GM06990 (cell line): Measurements from ENCODE around the gene MTCL3.

Experiments used
- DNase-seq: peaks from one replicate; pipeline ENCODE4 v3.0.0-alpha.2; 2011; ENCODE audit not compliant: insufficient read length; ENCODE audit errors: extremely low read depth
- H3K27me3 ChIP-seq: replicated peaks from 2 replicates; pipeline ENCODE4 v1.6.0; 2011; ENCODE audit warnings: low read length; ENCODE audit not compliant: control insufficient read depth, insufficient read depth
- H3K36me3 ChIP-seq: 2 replicates; pipeline ENCODE4 v1.5.1; 2011; ENCODE audit warnings: low read length; ENCODE audit not compliant: control insufficient read depth, insufficient read depth
- H3K4me3 ChIP-seq: replicated peaks from 2 replicates; pipeline ENCODE4 v1.5.1; 2011; ENCODE audit warnings: low read depth, mild to moderate bottlenecking, control low read depth, low read length
- TF ChIP-seq, protein P1 (sequence below): IDR thresholded peaks from 2 replicates; pipeline ENCODE4 v1.5.1; 2011; ENCODE audit warnings: low read length, control low read depth, mild to moderate bottlenecking, inconsistent platforms; ENCODE audit not compliant: insufficient read depth, poor library complexity, severe bottlenecking

Gene MTCL3

DNA sequence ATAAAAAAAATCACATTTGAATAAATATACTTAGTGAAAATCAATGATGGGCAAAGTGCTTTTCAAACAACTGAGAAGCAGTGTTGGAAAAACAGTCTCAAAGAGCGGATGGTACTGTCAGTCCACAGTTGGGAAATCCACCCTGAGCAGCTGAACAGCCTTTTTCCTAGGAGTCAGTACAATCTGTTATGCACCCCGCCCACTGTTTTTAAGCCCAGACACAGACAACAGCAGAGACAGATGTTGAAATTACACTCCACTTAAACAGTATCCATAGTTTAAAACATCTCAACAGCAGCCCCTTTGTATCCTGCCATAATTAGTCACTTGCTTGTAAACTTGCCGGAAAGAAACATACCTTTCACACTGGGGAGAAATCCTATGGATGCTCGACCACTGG lies 60.3 kb downstream of the MTCL3 start:
- TF ChIP-seq, protein P1, sequence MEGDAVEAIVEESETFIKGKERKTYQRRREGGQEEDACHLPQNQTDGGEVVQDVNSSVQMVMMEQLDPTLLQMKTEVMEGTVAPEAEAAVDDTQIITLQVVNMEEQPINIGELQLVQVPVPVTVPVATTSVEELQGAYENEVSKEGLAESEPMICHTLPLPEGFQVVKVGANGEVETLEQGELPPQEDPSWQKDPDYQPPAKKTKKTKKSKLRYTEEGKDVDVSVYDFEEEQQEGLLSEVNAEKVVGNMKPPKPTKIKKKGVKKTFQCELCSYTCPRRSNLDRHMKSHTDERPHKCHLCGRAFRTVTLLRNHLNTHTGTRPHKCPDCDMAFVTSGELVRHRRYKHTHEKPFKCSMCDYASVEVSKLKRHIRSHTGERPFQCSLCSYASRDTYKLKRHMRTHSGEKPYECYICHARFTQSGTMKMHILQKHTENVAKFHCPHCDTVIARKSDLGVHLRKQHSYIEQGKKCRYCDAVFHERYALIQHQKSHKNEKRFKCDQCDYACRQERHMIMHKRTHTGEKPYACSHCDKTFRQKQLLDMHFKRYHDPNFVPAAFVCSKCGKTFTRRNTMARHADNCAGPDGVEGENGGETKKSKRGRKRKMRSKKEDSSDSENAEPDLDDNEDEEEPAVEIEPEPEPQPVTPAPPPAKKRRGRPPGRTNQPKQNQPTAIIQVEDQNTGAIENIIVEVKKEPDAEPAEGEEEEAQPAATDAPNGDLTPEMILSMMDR = no peak
- Histone ChIP-seq H3K4me3 (no peak overlapping the region), H3K27me3 (no peaks in the 10 kb centered on the region), H3K36me3 (no peaks in the 10 kb centered on the region)
- no peak for DNase-seq

- Histone ChIP-seq H3K36me3 (no peaks in the 10 kb centered on the region), H3K27me3 (no peaks in the 10 kb centered on the region), H3K4me3 (no peak overlapping the region)
- TF ChIP-seq, protein P1 = no peak
- no peak for DNase-seq
These were observed 60.9 kb downstream of the MTCL3 start for GRCh38 chr6:127458222-127458621.

DNA sequence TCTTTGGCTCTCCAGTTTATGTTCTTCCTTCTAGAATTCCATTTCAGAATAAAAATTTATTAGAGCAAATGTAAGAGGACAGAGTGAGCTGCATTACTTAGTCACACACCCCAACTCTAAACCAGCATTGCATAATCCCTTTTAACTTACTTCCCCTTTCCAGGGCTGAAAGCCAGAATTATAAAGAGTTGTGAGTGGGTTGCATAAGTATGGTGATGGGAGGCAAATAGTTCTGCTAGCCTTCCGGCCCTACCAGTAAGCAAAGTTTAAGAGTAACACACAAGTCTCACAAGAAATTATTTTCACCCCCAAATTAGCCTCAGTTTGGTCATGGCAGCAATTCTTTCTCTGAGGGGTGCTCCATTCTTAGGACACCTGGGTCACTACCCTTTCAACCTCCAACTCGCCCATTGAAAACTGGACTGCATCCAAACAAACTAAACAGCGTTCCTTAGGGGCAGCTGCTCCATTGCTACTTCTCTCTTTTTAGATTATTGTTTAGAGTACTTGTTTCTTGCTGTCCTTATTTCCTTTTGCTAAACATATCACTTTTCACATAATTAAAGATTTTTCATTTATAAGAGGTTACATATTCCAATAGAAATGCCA lies 61.6 kb downstream of the MTCL3 start:
- H3K36me3 ChIP-seq = no peaks in the 10 kb centered on the region
- TF ChIP-seq, protein P1 = no peak
- H3K27me3 ChIP-seq = no peaks in the 10 kb centered on the region
- DNase-seq = no peak
- no peak overlapping the region for H3K4me3 ChIP-seq

- H3K27me3 ChIP-seq = no peaks in the 10 kb centered on the region
- H3K4me3 ChIP-seq = no peak overlapping the region
- no peak for DNase-seq
- H3K36me3 ChIP-seq = no peaks in the 10 kb centered on the region
- TF ChIP-seq, protein P1 = no peak
These were observed 62.7 kb downstream of the MTCL3 start for GRCh38 chr6:127456465-127456864.

DNA sequence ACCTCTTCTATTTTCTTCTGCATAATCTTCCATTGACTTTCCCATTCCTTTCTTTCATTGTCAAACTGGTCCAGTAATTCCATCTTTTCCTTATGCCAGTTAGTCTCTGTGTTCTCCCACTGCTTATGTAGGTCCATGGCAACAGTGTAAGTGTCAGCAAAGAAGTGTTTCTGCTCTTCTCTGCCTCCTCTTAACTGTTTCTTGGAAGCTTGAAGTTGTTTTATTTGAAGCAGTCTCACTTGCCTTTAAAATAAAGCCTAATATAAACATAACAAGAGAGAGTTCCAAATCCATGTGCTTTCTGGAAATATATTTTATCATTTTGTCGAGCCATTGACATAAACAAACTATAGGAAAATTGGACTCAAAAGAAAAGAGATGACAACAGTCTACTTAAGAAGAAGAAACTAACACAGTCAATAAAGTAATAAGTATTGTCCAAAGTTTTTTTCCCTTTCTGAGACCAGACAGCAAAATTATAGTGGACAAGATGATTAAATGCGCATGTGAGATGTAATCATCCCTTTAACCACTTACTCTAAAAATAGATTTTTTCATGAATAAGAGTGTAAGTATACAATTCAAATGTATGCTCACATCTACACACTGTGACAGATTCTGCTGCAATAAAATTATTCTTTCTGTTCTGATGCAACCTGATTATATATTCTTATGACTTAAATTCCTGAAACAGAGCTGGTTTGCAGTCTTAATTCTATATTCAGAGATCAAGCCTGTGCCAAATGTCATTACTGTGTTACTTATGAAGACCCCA lies 65.1 kb downstream of the MTCL3 start:
- no peaks in the 10 kb centered on the region for H3K27me3 ChIP-seq
- TF ChIP-seq, protein P1 = no peak
- DNase-seq = no peak
- H3K4me3 ChIP-seq = no peak overlapping the region
- no peaks in the 10 kb centered on the region for H3K36me3 ChIP-seq
